ENCODE measurements around the gene KLHL40.

Gene KLHL40

DNA sequence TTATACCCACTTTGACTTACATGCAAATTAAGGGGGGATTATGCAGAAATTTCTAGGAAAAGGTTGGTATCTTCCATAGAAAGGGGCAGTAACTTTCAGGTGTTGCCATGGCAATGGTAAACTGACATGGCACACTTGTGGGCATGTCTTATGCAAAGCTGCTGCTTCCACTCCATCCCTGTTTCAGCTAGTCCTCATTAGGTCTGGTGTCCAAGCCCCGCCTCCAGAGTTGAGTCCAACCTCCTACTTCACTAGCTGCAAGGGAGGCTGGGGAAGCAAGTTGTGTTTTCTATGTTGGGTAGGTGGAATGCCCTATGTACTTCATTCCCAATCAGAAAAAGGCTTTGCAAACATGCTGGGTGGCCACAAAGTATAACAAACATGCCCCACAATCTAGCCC, 14.7 kb upstream of the KLHL40 start:
- DNase-seq = no peak

DNA sequence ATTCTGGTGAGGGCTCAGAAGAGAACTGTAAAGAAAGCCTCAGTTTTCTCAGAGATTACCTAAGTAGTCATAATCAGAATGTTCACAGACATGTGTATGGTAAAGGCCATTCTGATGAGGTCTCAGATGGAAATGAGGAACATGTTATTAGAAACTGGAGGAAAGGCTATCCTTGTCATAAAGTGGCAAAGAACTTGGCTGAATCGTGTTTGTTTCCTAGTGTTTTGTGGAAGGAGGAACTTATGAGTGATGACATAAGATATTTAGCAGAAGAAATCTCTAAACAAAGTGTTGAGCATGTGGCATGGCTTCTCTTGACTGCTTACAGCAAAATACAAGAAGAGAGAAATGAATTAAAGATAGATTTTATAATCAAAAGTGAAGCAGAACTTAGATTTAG, 12.8 kb upstream of the KLHL40 start:
- DNase-seq = no peak

DNA sequence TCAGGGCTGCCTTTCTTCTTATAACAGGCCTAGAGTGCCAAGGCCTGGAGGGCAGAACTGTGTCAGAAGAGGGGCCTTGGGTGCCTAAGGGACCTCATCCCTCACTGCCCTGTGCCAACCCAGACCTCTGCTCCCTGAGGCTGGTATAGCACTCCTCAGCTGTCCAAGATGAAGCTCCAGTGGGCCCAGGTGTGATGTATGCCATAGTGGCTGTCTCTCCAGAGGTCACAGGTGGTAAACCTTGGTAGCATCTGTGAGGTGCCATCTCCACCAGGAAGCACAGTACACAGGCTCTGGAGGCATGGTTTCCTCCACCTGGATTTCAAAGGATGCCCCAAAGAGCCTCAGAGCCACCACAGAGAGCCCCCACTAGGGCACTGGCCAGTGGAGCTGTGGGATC, 12.3 kb upstream of the KLHL40 start:
- DNase-seq = no peak

DNA sequence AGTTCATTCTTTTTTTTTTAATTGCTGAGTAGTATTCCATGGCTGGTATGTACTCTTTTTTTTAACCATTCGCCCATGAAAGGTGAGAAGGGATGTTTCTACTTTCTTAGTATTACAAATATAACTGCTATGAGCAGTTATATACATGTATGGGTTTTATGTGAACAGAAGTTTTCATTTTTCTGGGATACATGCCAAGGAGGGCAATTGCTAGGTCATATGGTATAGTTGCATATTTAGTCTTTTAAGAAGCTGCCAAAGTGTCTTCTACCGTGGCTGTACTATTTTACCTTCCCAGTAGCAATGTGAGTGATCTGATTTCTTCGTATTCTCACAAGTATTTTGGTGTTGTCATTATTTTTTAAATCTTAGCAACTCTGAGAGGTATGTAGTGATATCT, 11.2 kb upstream of the KLHL40 start:
- DNase-seq = no peak

DNA sequence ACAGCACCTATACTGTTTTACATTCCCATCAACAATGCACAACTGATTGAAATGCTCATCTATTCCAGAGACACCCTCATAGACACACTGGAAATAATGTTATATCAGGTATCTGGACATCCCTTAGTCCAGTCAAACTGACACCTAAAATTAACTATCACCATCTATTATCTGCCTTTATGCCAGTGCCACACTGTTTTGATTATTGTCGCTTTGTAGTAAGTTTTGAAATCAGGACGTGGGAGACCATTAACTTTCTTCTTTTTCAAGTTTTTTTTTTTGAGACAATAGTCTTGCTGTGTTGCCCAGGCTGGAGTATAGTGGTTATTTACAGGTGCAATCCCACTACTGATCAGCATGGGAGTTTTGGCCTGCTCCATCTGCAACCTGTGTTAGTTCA, 9.4 kb upstream of the KLHL40 start:
- no peak for DNase-seq

DNA sequence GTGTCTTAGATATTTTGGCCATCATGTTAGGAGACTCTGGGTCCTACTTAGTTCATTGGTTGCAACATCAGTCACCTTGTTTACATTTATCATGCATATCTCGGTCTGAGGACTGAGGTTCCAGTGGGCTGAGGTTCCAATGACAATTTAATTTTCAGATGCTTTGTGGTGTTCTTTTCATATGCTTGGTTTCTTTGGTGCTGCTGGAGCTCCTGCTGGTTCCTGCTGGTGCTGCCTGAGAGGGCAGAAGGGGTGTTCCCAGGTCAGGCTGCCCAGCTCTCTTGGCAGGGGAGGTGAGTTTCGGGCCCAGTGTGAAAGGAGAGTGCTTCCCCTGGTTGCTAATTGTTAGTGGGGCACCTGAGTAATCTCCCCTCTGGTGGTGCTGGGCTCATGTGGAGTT, 6.9 kb upstream of the KLHL40 start:
- no peak for DNase-seq

DNA sequence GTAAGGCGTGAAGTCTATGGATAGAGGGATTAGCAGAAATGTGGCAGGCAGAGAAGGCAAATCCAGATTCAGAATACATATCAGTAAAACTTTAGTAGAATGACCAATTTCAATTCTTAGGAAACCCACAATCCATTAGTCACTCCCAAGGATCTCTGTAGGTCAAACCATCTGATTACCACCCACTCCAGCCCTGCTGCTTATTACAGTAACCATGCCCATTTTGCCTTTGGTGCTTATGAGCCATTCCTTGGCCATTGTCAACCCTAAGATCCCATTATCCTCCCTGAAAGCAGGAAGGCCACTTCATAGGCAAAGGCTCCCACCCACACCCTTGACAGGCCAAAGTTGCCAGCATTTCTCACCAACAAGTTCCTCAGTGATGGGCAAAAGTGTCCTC, 5.1 kb upstream of the KLHL40 start:
- no peak for DNase-seq

DNA sequence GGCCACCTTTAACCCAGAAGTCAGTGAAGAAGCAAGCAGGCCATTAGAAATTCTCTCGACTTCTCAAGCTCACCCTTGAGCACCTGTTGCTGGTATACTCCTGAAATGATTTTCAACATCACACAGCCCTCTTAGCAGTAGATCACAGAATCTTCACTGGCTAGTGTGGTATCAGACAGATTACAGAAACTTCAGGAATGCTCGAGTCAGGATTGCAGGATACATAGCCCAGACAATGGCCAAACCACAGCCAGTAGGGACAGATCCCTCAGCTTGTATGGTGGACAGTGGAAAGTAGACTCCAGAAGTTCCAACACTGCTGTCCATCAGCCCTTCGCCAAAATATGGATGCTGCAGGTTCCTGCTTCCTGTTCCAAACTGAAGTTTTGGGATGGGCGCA, 4.5 kb upstream of the KLHL40 start:
- no peak for DNase-seq

DNA sequence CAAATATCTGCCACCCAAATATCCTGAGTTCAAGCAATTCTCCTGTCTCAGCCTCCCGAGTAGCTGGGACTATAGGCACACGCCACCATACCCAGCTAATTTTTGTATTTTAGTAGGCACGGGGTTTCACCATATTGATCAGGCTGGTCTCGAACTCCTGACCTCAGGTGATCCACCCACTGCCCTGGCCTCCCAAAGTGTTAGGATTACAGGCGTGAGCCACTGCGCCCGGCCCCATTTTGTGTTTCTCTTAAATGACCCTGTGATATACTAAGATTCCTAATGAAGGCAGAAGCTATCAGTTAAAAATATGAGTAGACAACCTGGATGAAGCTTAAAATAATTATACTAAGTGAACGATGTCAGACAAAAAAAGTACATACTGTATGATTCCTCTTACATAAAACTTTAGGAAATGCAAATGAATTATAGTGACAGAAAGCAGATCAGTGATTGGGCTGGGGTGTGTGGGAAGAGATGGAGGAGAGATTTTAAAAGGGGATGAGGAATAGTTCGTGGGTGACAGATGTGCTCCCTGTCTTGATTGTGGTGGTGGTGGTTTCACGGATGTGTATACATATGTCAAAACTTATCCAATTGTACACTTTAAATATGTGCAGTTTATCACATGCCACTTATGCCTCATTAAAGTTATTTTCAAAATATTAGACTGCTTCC, 3.8 kb upstream of the KLHL40 start:
- DNase-seq = no peak

DNA sequence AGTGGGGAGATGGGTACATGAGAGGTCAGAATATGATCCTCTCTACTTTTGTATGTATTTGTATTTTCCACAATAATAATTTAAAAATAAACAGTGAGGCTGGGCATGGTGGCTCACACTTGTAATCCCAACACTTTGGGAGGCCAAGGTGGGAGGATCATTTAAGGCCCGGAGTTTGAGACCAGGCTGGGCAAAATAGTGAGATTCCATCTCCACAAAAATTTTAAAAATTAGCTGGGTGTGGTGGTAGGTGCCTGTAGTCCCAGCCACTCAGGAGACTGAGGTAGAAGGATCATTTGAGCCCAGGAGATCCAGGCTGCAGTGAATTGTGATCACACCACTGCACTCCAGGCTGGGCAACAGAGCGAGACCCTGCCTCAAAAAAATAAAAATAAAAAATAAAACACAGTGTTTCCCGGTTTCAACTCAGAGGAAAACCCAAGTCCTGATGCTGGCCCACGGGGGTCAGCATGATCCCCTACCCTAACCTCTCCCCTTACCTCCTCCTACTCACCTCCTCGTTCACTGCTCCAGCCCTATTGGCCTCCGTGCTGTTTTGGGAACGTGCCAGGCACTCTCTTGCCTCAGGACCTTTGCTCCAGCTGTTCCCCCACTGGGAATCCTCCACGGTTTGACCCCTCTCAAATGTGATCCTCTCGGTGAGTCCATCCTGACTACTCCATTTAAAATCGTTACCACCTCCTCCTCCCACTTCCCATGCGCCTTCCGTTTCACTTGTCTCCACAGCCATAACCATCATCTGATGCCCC, 2.9 kb upstream of the KLHL40 start:
- no peak for DNase-seq

DNA sequence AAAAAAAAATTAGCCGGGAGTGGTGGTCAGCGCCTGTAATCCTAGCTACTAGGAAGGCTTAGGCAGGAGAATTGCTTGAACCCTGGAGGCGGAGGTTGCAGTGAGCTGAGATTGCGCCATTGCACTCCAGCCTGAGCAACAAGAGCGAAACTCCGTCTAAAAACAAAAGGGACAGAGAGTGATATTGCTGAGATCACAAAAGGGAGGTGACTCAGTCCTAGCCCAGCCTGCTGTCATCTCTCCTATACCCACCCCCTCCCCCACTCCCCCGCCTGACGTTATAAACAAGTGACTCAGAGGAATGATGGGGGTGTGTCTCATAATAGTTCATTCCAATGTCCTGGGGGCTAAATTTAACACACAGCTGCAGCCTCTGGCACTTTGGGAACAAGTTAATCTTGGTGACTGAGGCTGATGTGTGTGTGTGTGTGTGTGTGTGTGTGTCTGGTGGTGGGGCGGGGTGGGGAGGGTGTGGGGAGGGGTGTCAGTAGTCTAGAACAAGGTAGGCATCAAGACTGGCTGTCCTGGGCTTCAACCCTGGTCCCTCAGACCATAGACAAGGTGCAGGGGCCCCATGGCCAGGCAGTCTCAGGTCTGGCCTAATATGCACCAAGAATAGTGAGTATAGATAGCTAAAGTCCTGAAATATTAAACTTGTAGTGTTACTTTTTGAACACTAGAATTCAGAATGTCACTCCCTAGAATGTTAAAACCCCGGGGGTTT, 1.3 kb upstream of the KLHL40 start:
- DNase-seq = no peak

DNA sequence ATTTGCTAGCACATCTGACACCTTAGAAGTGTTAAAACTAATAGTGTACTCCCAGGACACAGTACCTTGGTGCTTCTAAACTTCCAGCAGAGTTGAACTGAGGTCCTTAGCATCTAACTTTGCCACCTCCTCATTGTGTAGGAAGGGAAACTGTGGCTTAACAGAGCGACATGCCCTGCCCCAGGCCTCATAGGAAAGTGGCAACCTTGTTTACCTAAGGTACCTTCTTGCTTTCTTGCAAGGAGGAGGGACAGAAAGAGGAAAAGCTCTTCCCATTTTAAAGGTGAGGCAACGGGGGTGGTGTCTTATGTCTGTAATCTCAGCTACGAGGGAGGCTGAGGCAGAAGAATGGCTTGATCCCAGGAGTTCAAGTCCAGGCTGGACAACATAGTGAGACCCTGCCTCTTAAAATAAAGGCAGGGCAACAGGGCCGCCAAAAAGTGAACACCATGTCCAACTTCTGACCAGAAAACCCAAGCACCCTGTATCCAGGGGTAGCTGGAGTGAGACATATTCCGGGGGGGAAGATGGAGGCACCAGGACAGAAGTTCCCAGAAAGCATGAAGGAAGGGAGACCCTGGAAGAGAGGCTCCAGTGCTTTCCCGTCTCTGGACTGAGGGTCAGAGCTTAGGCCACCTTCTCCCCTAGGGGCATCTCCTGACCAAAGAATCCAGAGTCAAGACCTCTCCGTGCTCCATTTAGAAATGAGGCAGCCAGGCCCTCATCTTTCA, 540 bp upstream of the KLHL40 start:
- DNase-seq = no peak

DNA sequence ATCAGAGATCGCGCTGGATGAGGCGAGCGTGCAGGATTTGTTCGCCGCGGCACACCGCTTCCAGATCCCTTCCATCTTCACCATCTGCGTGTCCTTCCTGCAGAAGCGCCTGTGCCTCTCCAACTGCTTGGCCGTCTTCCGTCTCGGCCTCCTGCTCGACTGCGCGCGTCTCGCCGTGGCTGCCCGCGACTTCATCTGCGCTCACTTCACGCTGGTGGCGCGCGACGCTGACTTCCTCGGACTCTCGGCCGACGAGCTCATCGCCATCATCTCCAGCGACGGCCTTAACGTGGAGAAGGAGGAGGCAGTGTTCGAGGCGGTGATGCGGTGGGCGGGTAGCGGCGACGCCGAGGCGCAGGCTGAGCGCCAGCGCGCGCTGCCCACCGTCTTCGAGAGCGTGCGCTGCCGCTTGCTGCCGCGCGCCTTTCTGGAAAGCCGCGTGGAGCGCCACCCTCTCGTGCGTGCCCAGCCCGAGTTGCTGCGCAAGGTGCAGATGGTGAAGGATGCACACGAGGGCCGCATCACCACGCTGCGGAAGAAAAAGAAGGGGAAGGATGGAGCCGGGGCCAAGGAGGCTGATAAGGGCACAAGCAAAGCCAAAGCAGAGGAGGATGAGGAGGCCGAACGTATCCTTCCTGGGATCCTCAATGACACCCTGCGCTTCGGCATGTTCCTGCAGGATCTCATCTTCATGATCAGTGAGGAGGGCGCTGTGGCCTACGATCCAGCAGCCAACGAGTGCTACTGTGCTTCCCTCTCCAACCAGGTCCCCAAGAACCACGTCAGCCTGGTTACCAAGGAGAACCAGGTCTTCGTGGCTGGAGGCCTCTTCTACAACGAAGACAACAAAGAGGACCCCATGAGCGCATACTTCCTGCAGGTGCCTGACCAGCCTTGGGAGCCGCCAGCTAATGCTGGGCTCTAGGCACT, 819 bp downstream of the KLHL40 start:
- DNase-seq = no peak

DNA sequence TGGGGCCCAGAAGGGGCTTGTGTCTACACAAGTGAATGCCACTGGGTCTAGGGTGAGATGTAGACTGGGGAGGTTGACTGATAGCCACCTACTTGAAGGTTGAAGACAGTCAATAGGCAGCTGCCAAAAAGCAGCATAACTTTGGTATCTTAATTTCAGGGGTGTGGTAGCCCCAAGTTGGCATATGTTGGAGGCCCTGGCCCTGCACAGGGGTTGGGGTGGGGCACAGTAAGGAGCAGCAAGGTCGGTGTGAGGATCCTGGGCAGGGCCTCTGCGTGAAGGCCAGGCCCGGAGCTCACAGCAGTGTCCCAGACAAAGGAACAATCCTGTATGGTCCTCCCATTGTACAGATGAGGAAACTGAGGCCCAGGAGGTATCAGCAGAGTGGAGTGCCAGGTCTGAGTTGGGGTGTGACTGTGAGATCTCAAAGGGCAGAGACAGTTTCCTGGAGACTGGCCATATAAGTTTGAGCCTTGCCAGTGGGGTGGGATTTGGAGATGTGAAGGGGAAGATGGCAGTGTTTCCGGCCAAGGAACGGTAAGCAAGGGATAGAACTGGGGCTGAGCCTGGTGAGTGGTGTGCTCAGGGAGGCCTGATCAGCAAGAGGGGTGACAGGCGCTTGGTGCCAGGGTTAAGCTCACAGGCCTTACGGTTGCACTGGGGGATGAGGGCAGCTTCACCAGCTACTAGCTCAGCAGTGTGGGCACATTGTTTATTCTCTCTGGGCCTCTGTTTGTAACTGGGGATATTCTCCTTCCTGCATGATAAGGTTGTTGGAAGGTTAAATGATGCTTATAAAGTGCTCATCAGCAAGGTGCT, 1.7 kb downstream of the KLHL40 start:
- no peak for DNase-seq

DNA sequence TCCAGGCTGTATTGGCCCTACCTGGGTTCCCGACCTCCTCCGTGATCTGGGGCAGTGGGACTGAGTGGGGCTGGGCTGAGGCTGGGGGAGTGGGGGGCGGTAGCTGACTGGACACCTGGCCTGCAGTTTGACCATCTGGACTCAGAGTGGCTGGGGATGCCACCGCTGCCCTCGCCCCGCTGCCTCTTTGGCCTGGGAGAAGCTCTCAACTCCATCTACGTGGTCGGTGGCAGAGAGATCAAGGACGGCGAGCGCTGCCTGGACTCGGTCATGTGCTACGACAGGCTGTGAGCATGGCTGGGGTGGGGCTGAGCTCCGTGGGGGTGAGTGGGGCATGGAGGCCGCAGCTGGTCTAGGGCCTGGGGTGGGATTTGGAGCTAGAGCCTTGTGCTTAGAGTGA, 2.7 kb downstream of the KLHL40 start:
- DNase-seq = no peak

DNA sequence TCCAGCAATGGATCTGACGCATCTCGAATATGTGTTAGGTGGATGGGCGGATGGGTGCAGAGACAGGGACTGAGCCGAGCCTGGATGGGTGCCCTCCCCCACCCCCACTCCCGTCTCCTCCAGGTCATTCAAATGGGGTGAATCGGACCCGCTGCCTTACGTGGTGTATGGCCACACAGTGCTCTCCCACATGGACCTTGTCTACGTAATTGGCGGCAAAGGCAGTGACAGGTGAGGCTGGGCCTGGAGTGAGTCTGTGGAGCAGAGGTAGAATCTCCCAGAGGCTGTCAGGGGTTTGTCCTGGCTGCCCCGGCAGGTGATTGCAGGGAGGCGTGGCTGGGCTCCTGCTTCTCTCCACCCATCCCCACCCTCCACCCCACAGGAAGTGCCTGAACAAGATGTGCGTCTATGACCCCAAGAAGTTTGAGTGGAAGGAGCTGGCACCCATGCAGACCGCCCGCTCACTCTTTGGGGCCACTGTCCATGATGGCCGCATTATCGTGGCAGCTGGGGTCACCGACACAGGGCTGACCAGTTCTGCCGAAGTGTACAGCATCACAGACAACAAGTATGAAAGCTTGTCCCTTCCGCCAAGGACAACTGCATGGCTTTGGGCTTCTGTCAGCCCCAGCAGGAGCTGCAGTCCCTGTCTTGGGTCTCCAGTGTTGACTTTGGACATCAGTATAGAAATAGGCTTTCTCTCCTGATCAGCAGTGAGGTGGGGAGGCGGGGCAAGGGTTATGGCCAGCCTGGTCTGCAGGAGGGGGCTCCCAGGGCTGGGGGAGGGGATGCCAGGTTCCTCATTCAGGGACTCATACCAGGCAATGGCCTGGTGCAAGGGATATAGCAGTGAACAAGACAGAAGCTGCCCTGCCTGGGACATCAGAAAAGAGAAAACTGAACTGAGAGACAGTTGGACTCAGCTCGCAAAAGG, 3.4 kb downstream of the KLHL40 start:
- DNase-seq = no peak

DNA sequence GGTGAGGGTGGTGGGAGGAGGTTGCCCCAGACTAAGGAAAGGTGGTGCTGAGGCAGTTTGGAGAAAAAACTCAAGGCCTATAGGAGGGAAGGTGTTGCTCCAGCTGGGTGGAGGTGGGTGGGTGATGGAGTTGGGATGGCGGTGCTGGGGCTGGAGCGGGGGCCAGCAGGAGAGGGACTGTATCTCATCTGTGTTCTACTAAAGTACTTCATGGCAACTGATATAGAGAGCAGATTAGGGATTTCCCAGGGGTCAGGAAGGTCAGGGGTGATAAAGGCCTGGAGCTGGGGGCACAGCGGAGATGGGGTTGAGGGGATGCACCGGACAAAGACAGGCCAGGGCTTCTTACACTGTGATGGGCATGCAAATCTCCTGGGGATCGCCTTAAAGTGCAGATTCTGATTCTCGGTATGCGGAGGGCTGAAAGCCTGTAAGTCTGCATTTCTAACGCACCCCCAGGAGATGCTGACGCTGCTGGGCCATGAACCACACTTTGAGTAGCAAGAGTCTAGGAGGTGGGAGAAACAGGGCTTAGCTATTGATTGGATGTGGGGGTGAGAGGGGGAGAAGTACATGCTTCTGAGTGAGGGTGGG, 4.2 kb downstream of the KLHL40 start:
- no peak for DNase-seq

DNA sequence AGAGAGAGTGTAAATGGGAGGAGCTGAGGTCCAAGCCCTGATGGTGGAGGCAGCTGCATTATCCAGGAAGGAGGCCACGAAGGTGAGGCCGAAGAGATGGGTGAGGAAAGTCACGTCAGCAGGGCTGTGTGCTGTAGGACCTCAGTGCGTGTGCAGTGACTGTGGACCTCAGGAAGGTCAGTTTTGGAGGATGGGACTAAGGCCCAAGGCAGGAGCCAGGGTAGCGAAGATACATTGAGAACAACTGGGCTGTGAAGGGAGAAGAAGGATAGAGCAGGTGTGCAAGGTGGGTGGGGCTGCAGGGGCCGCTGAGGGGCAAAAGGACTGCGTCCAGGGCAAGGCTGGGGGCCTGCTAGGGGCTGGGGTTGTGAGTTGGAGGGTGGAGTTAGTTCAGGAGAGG, 4.9 kb downstream of the KLHL40 start:
- no peak for DNase-seq

DNA sequence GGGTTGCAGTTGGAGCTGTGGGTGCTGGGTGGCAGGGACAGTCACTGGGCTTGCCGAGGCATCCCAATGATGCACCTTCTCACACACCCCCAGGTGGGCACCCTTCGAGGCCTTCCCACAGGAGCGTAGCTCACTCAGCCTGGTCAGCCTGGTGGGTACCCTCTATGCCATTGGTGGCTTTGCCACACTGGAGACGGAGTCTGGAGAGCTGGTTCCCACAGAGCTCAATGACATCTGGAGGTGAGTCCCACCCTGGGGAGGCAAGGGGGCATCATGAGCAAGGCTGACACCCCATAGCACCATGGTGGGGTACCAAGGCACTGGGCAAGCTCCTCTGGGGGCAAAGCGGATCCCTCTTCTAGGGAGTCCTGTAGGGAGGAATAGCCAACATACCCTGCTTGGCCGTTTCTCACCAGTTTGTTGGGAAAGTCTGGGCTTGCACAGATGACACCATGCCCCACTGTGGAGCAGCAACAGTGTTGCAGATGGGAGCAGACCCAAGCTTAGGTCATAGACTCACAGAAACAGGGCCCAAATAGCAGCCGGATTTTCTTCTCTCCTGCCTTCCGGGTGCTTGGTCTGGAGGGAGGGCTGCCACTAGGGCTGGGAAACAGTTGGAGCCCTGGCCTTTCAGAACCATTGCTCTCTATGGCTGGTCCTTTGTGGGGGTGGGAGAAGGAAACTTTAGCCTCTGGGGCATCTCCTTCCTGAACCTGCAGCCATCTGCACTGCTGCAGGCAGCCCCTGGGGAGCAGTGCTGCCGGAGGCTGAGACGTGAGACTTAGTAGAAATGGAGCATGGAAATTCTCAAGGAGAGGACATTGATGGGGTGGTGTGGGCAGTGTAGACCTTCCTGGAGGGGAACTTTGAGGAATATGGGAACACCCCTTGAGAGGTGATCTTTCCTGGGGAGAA, 5.7 kb downstream of the KLHL40 start:
- DNase-seq = no peak
